PFSK-1 (cell line): ENCODE data around the gene MX2.

Experiments
- FOXP2 ChIP-seq: optimal IDR thresholded peaks from 2 replicates; pipeline ENCODE3; 2011; ENCODE audit warnings: borderline replicate concordance, control low read depth, inconsistent platforms; ENCODE audit not compliant: insufficient read depth; ENCODE audit errors: extremely low read length, extremely low read depth
- POLR2AphosphoS5 ChIP-seq: IDR thresholded peaks from 2 replicates; pipeline ENCODE4 v1.6.1; 2012; ENCODE audit warnings: low read depth, mild to moderate bottlenecking, control low read depth, low read length, moderate library complexity
- SIN3A ChIP-seq: IDR thresholded peaks from 2 replicates; pipeline ENCODE4 v1.6.1; 2012; ENCODE audit warnings: mild to moderate bottlenecking, low read length, moderate library complexity, borderline replicate concordance; ENCODE audit not compliant: insufficient read depth
- TAF1 ChIP-seq: IDR thresholded peaks from 2 replicates; pipeline ENCODE4 v1.6.1; 2012; ENCODE audit warnings: low read length, control low read depth, borderline replicate concordance; ENCODE audit not compliant: insufficient read depth
- TF ChIP-seq, protein P1 (sequence below), 2 experiments: IDR thresholded peaks; 2 replicates each; pipeline versions ENCODE4 v1.6.1 to v1.8.0; 2011 to 2012; ENCODE audit warnings: low read depth in 2 of 2, low read length in 2 of 2, control low read depth in 1 of 2, inconsistent platforms in 1 of 2, mild to moderate bottlenecking in 1 of 2, moderate library complexity in 1 of 2; ENCODE audit not compliant: insufficient read depth in 1 of 2

GRCh38 chr21:41399246-41399800 lies 37.5 kb downstream of the MX2 start:
- TF ChIP-seq POLR2AphosphoS5 (no peak), SIN3A (no peak), TAF1 (no peak), FOXP2 (no peak)
- TF ChIP-seq, protein P1, sequence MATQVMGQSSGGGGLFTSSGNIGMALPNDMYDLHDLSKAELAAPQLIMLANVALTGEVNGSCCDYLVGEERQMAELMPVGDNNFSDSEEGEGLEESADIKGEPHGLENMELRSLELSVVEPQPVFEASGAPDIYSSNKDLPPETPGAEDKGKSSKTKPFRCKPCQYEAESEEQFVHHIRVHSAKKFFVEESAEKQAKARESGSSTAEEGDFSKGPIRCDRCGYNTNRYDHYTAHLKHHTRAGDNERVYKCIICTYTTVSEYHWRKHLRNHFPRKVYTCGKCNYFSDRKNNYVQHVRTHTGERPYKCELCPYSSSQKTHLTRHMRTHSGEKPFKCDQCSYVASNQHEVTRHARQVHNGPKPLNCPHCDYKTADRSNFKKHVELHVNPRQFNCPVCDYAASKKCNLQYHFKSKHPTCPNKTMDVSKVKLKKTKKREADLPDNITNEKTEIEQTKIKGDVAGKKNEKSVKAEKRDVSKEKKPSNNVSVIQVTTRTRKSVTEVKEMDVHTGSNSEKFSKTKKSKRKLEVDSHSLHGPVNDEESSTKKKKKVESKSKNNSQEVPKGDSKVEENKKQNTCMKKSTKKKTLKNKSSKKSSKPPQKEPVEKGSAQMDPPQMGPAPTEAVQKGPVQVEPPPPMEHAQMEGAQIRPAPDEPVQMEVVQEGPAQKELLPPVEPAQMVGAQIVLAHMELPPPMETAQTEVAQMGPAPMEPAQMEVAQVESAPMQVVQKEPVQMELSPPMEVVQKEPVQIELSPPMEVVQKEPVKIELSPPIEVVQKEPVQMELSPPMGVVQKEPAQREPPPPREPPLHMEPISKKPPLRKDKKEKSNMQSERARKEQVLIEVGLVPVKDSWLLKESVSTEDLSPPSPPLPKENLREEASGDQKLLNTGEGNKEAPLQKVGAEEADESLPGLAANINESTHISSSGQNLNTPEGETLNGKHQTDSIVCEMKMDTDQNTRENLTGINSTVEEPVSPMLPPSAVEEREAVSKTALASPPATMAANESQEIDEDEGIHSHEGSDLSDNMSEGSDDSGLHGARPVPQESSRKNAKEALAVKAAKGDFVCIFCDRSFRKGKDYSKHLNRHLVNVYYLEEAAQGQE (IDR thresholded peaks at IDR 0.05; ENCODE audit: insufficient read depth in 1 of 2, low read depth in 2 of 2, low read length in 2 of 2): no peak
